GM03348 (cell line): ENCODE results near the gene GJA8.
"Not testable (repeated sequence)": the region's sequence is repeated elsewhere in the genome, so short reads cannot be mapped to it uniquely, and the experiment has no call there.

ENCODE experiments used
- DNase-seq: peaks from one replicate; pipeline ENCODE4 v3.0.0; 2012; ENCODE audit warnings: low spot score

GJA8 gene

GRCh38 chr1:147902253-147902845 is at the start of gene GJA8:
Gene GJA8 (plus strand): TSS chr1:147902795. CDS start chr1:147907956, 5,161 bp downstream.
- no peak for DNase-seq

GRCh38 chr1:147853391-147853790 is 49.2 kb upstream of the GJA8 start:
- peak; percentile 72 for DNase-seq

DNA sequence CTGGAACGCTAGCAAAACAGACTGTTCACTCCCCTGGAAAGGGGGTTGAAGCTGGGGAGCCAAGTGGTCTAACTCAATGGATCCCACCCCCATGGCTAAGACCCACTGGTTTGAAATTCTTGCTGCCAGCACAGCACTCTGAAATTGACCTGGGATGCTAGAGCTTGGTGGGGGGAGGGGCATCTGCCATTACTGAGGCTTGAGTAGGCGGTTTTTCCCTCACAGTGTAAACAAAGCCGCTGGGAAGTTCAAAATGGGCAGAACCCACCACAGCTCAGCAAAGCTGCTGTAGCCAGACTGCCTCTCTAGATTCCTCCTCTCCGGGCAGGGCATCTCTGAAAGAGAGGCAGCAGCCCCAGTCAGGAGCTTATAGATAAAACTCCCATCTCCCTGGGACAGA is 47.6 kb upstream of the GJA8 start:
- DNase-seq, result not testable (repeated sequence)

DNA sequence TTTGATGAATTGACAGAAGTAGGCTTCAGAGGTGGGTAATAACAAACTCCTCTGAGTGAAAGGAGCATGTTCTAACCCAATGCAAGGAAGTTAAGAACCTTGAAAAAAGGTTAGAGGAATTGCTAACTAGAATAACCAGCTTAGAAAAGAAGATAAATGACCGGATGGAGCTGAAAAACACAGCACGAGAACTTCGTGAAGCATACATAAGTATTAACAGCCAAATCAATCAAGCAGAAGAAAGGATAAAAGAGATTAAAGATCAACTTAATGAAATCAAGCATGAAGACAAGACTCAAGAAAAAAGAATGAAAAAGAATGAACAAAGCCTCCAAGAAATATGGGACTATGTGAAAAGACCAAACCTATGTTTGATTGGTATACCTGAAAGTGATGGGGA is 46.6 kb upstream of the GJA8 start:
- DNase-seq, result not testable (repeated sequence)

- DNase-seq, result not testable (repeated sequence)
These were observed 35.4 kb upstream of the GJA8 start for GRCh38 chr1:147867204-147867603.

- no peak for DNase-seq
These were observed 24.6 kb upstream of the GJA8 start for GRCh38 chr1:147878022-147878421.

DNA sequence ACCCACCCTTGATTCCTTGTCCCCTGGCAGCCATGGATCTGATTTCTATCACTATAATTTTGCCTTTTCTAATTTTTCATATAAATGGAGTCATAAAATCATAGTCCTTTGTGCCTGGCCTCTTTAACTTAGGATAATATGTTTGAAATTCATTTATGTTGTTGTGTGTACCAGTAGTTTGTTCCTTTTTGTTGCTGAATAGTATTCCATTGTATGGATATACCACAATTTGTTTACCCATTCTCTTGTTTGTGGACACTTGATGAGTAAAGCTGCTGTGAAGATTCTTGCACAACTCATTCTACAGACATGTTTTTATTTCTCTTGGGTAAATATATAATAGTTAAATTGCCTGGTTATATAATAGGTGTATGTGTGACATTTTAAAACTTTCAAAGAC is 22.7 kb upstream of the GJA8 start:
- DNase-seq, result no peak

GRCh38 chr1:147882535-147882934 is 20.1 kb upstream of the GJA8 start:
- DNase-seq, result no peak

GRCh38 chr1:147890177-147890790 is 12.3 kb upstream of the GJA8 start:
- peak; percentile 42 for DNase-seq

GRCh38 chr1:147891088-147891487 is 11.5 kb upstream of the GJA8 start:
- DNase-seq, result no peak

DNA sequence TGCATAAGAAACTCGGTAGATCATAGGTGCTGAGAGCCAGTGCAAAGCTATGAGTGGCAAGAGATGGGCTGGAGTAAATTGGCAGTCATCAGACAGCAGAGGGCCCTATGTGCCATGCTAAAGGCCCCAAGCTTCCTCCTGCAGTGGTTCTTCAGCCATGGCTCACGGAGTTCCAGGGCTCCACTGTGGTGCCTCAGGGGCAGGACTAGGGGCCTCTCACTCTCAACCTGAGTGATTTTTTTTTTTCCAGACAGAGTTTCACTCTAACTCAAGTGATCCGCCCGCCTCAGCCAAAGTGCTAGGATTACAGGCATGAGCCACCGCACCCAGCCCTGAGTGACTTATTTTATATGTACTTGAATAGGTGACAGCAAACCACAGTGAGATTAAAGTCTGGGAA is 10.4 kb upstream of the GJA8 start:
- no peak for DNase-seq

DNA sequence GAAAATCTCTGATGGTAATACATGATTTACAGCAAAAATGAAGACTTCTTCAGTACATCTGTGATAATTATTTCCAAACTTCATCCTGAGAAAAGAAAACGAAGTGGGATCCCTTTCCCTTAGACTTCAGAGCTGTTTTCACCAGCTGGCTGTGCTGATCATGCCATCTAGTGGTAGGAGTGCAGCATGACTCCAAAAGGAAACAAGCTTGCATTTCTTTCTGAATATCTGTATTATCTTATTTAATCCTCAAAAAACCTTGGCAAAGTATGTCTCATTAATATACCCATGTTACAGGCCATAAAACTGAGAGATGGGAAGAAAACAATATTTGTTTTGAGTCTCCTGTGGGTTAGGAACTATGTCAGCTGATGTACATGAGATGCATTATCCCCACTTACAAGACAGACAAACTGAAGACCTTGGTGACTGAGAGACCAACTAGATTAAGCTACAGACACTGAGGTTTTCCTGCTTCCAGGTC is 9.8 kb upstream of the GJA8 start:
- peak; percentile 82 for DNase-seq

DNA sequence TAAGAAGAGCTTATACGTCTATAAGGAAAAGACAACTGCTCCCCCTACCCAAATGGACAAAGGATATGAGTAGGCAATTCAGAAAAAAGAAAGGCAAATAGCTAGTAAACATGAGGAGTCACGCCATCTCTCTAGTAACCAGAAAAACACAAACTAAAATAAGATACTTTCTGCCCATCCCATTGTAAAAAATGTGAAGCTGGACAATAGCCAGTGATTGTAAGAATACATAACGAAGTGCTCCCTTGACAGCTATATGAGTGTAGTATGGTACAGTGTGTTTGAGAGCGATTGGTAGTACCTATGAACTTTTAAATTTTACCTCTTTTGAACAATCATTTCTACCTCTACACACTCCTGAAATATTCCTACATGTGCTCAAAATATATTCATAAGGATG is 7.5 kb upstream of the GJA8 start:
- DNase-seq, result no peak

- DNase-seq, result no peak
These were observed 5.4 kb upstream of the GJA8 start for GRCh38 chr1:147897029-147897752.

DNA sequence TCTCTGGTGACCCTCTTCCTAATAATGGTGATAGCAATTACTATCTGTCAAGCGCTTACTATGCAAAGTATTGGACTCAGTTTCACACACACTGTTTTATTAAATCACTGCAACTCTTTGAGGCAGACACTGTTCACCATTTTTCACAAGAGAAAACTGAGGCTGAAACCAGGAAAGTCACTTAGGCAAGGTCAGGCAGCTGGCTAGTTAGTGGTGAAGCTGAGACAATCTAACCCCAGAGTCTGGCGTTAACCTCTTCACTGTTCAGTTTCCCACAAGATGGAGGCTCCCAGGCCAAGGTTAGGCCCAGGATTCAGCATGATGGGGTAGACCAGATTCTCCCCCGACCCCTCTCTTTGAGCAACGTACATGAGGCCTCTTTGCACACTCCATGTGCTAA is 4.8 kb upstream of the GJA8 start:
- no peak for DNase-seq

- no peak for DNase-seq
These were observed 2.1 kb downstream of the GJA8 start for GRCh38 chr1:147904726-147905125.

DNA sequence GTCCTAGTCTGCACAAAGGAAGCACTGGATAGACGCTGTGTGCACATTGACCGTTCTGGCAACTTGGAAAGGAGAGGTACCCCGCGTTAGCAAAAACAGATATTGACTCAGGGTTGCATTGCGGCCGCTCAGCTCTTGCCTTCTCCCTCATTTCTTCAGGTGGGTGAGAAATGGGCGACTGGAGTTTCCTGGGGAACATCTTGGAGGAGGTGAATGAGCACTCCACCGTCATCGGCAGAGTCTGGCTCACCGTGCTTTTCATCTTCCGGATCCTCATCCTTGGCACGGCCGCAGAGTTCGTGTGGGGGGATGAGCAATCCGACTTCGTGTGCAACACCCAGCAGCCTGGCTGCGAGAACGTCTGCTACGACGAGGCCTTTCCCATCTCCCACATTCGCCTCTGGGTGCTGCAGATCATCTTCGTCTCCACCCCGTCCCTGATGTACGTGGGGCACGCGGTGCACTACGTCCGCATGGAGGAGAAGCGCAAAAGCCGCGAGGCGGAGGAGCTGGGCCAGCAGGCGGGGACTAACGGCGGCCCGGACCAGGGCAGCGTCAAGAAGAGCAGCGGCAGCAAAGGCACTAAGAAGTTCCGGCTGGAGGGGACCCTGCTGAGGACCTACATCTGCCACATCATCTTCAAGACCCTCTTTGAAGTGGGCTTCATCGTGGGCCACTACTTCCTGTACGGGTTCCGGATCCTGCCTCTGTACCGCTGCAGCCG is 5.4 kb downstream of the GJA8 start:
- no peak for DNase-seq

- no peak for DNase-seq
These were observed 10.0 kb downstream of the GJA8 start for GRCh38 chr1:147912553-147912952.

DNA sequence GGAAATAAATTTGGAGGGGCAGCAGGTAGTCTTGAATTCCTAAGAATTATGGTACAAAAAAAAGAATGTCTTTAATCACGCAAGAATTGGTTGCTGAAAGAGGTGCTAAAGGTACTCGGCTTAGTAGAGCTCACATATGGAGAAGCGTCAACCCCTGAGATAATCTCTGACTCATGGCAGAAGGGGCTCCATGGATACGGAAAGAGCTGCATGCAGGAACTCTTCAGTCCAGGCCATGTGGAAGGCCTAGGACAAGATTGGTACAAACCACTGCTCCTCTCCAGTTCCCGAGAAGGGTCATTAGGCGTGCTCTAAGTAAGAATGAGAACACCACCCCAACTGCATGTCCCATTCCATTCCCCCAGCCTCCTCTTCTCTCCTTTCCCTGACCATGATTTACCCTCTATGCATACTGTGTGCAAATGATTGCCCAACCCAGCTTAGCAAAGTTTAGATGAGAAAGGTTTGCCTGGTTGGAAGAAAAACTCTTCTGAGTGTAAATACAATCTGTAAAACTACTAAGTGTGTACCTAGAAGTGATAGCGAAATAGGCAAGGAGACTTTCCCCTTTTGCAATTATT is 10.9 kb downstream of the GJA8 start:
- no peak for DNase-seq

GRCh38 chr1:147919896-147920295 is 17.3 kb downstream of the GJA8 start:
- no peak for DNase-seq

DNA sequence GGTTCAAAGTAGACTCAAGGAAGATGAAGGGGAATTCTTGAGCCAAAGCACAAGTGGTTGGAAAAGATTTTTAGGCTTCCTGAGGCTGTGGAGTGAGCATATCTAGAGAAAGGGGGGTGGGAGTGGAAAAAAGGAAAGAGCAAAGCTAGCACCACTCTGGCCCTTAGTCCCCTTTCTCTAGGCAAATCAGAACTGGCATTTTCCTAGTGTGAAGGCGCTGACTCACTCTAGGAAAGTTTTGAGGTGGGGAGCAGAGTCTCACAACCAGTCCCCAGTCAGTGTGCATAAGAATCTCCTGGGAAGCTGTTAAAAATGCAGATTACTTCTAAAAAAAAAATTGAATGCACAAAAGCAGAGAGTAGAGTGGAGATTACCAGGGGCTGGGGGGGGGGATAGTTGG is 22.2 kb downstream of the GJA8 start:
- DNase-seq, result no peak

DNA sequence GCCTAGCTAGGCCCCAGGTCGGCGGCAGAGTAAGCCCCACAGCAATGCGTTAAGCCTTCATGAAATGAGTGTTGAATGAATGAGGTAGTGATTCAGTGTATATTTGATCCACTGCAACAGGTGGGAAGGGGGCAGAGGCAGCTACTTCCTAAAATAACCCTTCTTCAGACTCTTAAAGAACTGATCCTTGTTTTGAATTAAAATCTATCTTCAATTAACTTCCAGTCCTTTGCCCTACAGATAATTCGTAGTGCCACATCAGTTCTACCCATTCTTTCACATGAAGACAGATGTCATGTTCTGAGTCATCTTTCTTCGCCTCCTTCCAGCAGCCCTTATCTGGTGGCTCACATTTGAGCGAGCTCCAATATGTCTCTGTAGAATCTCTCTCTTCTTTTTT is 24.6 kb downstream of the GJA8 start:
- not testable (repeated sequence) for DNase-seq
